Uterus (tissue), 4 donors: ENCODE measurements around the gene TAPBPL. TPM values are rescaled to one million over a fixed set of nuclear protein-coding genes. Genes with fewer than 3 reads are reported as not detected.
"Not testable (repeated sequence)": the region's sequence is repeated elsewhere in the genome, so short reads cannot be mapped to it uniquely, and the experiment has no call there.

ENCODE experiments used
- DNase-seq, 2 donors: peaks; one replicate each; pipeline ENCODE4 v3.0.0-alpha.2; 2019 to 2020
- H3K27ac ChIP-seq, 2 donors: fragments of 200-600 bp; sonication (generic); 1 replicate in 1 of 2; 2 replicates in 1 of 2; pipeline ENCODE4 v1.5.1; 2016 to 2018
- H3K27me3 ChIP-seq, 2 donors: fragments of 200-600 bp; sonication (generic); one replicate each; pipeline ENCODE4 v1.5.1; 2018 to 2019; ENCODE audit warnings: control low read depth in 1 of 2
- H3K36me3 ChIP-seq, 2 donors: fragments of 200-600 bp; sonication (generic); one replicate each; pipeline ENCODE4 v1.5.1; 2019; ENCODE audit warnings: control low read depth in 1 of 2
- H3K4me1 ChIP-seq, 2 donors: fragments of 200-600 bp; sonication (generic); one replicate each; pipeline ENCODE4 v1.5.1; 2018 to 2019; ENCODE audit warnings: control low read depth in 1 of 2
- H3K4me3 ChIP-seq, 2 donors: fragments of 200-600 bp; sonication (generic); 1 replicate in 1 of 2; 2 replicates in 1 of 2; pipeline ENCODE4 v1.5.1; 2018 to 2019; ENCODE audit warnings: mild to moderate bottlenecking in 1 of 2
- H3K9me3 ChIP-seq, 2 donors: fragments of 200-600 bp; sonication (generic); one replicate each; pipeline ENCODE4 v1.5.1; 2019; ENCODE audit warnings: control low read depth in 1 of 2
- POLR2A ChIP-seq, 2 donors: fragments of 450-650 bp; IDR thresholded peaks; one replicate each; pipeline ENCODE4 v1.6.1; 2016; ENCODE audit warnings: antibody characterized with exemption in 2 of 2, mild to moderate bottlenecking in 1 of 2, moderate library complexity in 1 of 2
- intact Hi-C: fragments of 100-400 bp; cut with DNase I; formaldehyde crosslinking; loops from one replicate; pipeline ENCODE4 v1.15.1; 2023; ENCODE audit warnings: low total_unique reads
- total RNA-seq, 4 donors: library from RNA; depleted of rRNA in 3 of 4; stranded (reverse); fragments of >200 nt in 3 of 4; gene quantifications; one replicate each; pipeline versions ENCODE4 v1.1.0 to v1.2.4, GENCODE V29; 2014 to 2023
- TF ChIP-seq, protein P1 (sequence below), 4 experiments: fragments of 200-600 bp in 2 of 4; fragments of 450-650 bp in 2 of 4; sonication (generic) in 2 of 4; IDR thresholded peaks; one replicate each; pipeline ENCODE4 v1.5.1; 2016 to 2019; ENCODE audit warnings: antibody characterized with exemption in 4 of 4, mild to moderate bottlenecking in 2 of 4, moderate library complexity in 1 of 4
- donor health status: DM: yes; HTN: yes; CAD: no.

The TAPBPL gene
- total RNA-seq, 4 donors from 2014 or later: 10.0 to 25.7 (median 17.1) TPM

DNA sequence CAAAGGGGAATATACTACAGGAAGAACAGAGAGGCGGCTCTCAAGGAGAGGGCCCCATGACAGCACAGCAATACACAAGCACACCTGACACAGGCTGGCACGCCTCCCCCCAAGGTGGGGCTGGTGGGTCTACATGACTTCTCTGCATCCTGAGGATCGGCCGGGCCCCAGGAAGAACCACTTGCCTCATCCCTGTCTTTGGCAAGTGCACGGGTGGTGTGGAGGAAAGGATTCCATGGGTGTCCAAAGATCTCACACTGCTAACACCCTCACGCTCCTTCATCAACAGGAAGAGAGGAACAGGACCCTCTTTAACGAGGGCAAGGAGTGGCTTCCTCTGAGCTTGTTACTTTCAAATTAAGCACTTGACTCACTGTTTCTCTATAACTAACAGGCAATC, 11.4 kb downstream of the TAPBPL start:
- Histone ChIP-seq H3K4me1 (no peaks in the 10 kb centered on the region), H3K27ac (no peak overlapping the region), H3K9me3 (no peaks in the 10 kb centered on the region), H3K27me3 (no peaks in the 10 kb centered on the region), H3K4me3 (no peak overlapping the region), H3K36me3 (no peaks in the 10 kb centered on the region)
- intact Hi-C loops: loop anchor here (5.0 to 10.0 kb wide), 2 partner anchors 36 to 148 kb away; partner anchors contain the start of gene PLEKHG6
- TF ChIP-seq, protein P1, sequence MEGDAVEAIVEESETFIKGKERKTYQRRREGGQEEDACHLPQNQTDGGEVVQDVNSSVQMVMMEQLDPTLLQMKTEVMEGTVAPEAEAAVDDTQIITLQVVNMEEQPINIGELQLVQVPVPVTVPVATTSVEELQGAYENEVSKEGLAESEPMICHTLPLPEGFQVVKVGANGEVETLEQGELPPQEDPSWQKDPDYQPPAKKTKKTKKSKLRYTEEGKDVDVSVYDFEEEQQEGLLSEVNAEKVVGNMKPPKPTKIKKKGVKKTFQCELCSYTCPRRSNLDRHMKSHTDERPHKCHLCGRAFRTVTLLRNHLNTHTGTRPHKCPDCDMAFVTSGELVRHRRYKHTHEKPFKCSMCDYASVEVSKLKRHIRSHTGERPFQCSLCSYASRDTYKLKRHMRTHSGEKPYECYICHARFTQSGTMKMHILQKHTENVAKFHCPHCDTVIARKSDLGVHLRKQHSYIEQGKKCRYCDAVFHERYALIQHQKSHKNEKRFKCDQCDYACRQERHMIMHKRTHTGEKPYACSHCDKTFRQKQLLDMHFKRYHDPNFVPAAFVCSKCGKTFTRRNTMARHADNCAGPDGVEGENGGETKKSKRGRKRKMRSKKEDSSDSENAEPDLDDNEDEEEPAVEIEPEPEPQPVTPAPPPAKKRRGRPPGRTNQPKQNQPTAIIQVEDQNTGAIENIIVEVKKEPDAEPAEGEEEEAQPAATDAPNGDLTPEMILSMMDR (IDR thresholded peaks at IDR 0.05): no peak
- no peak for TF ChIP-seq POLR2A (IDR thresholded peaks at IDR 0.05)
- DNase-seq: no peak

DNA sequence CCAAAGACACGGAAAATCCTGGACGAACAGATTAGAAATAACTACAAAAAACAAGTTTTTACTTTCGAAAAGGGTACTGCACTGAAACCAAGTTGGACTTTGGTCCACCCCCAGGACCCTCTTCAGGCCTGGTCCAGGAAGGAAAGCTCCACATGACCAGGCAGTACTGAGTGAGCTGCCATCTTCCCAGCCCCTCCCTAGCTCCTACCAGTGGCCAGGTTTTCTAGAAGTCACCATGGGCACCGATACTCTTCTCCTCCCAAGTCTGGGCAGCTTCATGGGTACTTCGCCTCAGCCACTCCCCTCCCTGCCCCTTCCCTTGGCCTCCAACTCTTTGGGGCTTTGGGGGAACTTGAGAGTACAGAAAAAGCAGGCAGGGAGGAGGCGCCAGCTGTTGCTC, 12.0 kb downstream of the TAPBPL start:
- DNase-seq: no peak
- no peaks in the 10 kb centered on the region for H3K27me3 ChIP-seq
- peak overlapping the region in 1 of 2 donors; percentile 28 for H3K27ac ChIP-seq
- no peaks in the 10 kb centered on the region for H3K4me1 ChIP-seq
- H3K9me3 ChIP-seq: no peaks in the 10 kb centered on the region
- H3K36me3 ChIP-seq: no peaks in the 10 kb centered on the region
- H3K4me3 ChIP-seq: no peak overlapping the region
- TF ChIP-seq POLR2A (IDR thresholded peaks at IDR 0.05): no peak
- TF ChIP-seq, protein P1 (IDR thresholded peaks at IDR 0.05): no peak
- intact Hi-C loops: loop anchor here (5.0 to 10.0 kb wide), 2 partner anchors 37 to 149 kb away; partner anchors contain the start of gene PLEKHG6

DNA sequence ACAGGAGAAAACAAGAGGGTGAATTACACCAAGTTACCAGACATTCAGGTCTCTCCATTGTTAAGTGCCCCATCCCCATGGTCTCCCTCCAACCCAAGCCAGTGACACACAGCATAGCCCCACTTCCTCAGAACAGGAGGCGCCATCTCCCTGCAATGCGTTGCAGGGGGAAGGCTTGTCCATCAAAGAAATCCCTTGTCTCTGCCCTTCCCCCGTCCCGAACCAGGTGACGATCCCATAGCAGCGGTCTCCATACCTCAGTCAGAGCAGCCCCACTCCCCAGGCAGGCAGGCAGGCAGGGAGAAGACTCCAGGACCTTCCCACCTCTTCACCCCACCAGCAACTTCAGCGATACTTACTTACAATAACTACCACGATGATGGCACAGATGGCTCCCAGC, 12.7 kb downstream of the TAPBPL start:
- no peak for DNase-seq
- Histone ChIP-seq H3K4me1 (no peaks in the 10 kb centered on the region), H3K36me3 (no peaks in the 10 kb centered on the region), H3K27ac (peak overlapping the region in 1 of 2 donors; percentile 28), H3K4me3 (no peak overlapping the region), H3K9me3 (no peaks in the 10 kb centered on the region), H3K27me3 (no peaks in the 10 kb centered on the region)
- intact Hi-C loops: loop anchor here (5.0 to 10.0 kb wide), 2 partner anchors 37 to 150 kb away; partner anchors contain the start of gene PLEKHG6
- no peak for TF ChIP-seq POLR2A (IDR thresholded peaks at IDR 0.05)
- TF ChIP-seq, protein P1 (IDR thresholded peaks at IDR 0.05): no peak

DNA sequence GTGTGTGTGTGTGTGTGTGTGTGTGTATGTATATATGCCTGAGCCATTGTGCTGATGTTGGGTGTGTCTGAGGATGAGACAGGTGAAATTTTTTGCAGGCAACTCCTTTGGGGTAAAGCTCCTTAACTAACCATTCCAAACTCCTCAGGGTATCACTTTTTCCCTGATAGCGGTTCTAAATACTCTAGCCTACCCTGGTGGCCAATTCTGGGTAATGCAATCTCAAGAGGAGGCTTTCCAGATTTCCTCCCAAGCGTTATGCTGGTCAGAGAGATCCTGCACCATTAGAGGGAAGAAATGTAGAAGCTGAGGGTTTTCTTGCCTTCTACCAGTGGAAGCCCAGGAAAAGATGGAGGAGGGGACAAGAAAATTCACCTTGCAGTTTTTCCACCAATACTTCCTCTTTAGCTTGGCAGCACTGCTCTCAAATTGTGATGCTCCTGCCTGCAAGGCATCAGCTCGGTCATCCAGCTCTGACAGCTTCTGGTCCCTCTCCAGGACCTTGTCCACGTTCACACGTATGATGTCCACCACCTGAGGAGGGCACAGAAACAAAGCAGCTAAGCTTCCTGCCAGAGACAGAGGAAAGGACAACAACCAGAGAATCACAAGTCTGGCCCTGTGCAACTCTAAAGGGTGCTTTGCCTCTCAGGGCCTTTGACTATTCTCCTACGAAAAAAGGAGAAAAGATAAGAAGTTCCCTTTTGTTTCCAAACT, 13.8 kb downstream of the TAPBPL start:
- TF ChIP-seq POLR2A (IDR thresholded peaks at IDR 0.05): no peak
- TF ChIP-seq, protein P1 (IDR thresholded peaks at IDR 0.05): peak; percentile 79 to 96 (median 90)
- H3K9me3 ChIP-seq: no peaks in the 10 kb centered on the region
- intact Hi-C loops: loop anchor here (10.0 kb wide), 1 partner anchor 151 kb away; the partner anchor contains the start of gene PLEKHG6
- H3K27me3 ChIP-seq: no peaks in the 10 kb centered on the region
- peak overlapping the region; percentile 10 to 31 for H3K27ac ChIP-seq
- no peak overlapping the region for H3K4me3 ChIP-seq
- no peaks in the 10 kb centered on the region for H3K36me3 ChIP-seq
- no peaks in the 10 kb centered on the region for H3K4me1 ChIP-seq
- DNase-seq: peak; percentile 38 to 76

DNA sequence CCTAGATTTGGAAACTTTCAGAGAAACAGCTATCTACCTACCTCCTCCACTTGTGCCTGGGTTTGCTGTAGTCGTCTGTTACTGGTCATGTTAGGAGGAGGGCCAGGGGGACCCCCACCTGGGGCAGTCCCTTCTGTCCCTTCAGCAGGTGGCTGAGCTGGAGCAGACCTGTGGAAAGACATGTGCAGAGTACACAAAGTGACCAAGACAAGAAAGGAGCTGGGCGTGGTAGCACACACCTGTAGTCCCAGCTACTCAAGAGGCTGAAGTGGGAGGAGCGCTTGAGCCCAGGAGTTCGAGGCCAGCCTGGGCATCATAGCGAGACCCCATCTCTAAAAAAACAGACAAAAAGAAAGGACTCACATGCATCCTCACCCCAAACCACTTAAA, 14.3 kb downstream of the TAPBPL start:
- no peaks in the 10 kb centered on the region for H3K4me1 ChIP-seq
- no peaks in the 10 kb centered on the region for H3K36me3 ChIP-seq
- no peak for TF ChIP-seq POLR2A (IDR thresholded peaks at IDR 0.05)
- TF ChIP-seq, protein P1 (IDR thresholded peaks at IDR 0.05): no peak
- H3K27ac ChIP-seq: peak overlapping the region; percentile 10 to 31
- H3K9me3 ChIP-seq: no peaks in the 10 kb centered on the region
- H3K27me3 ChIP-seq: no peaks in the 10 kb centered on the region
- H3K4me3 ChIP-seq: no peak overlapping the region
- intact Hi-C loops: loop anchor here (10.0 kb wide), 1 partner anchor 151 kb away; the partner anchor contains the start of gene PLEKHG6
- no peak for DNase-seq

DNA sequence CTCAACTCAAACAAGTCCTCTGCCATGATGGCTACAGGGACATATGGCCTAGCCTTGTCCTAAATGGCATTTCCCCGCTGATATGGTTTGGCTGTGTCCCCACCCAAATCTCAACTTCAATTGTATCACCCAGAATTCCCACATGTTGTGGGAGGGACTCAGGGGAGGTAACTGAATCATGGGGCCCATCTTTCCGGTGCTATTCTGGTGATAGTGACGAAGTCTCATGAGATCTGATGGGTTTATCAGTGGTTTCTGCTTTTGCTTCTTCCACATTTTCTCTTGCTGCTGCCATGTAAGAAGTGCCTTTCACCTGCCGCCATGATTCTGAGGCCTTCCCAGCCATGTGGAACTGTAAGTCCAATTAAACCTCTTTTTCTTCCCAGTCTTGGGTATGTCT, 14.9 kb downstream of the TAPBPL start:
- not testable (repeated sequence) for DNase-seq, H3K9me3 ChIP-seq, H3K4me1 ChIP-seq, H3K27ac ChIP-seq, H3K4me3 ChIP-seq, H3K27me3 ChIP-seq, H3K36me3 ChIP-seq
- intact Hi-C loops: loop anchor here (10.0 kb wide), 1 partner anchor 152 kb away; the partner anchor contains the start of gene PLEKHG6

DNA sequence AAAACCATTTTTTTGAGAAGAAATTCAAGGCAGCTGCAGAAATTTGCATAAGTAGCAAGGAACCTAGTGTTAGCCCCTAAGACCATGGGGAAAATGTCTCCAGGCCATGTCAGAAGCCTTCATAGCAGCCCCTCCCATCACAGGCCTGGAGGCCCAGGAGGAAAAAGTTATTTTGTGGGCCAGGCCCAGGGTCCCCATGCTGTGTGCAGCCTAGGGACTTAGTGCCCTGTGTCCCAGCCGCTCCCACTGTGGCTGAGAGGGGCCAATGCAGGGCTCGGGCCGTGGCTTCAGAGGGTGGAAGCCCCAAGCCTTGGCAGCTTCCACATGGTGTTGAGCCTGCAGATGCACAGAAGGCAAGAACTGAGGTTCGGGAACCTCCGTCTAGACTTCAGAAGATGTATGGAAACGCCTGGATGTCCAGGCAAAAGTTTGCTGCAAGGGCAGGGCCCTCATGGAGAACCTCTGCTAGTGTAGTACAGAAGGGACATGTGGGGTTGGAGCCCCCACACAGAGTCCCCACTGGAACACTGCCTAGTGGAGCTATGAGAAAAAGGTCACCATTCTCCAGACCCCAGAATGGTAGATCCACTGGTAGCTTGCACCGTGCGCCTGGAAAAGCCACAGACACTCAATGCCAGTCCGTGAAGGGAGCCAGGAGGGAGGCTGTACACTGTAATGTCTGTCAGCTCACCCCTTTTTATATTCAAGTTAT, 15.9 kb downstream of the TAPBPL start:
- DNase-seq, H3K4me3 ChIP-seq, H3K27ac ChIP-seq, H3K4me1 ChIP-seq, H3K36me3 ChIP-seq, H3K9me3 ChIP-seq, H3K27me3 ChIP-seq: not testable (repeated sequence)
- intact Hi-C loops: loop anchor here (10.0 kb wide), 1 partner anchor 153 kb away; the partner anchor contains the start of gene PLEKHG6
